Heart left ventricle (tissue), 16 donors: Measurements from ENCODE around the gene SERAC1. TPM values are rescaled to one million over a fixed set of nuclear protein-coding genes. Genes with fewer than 3 reads are reported as not detected.

Experiments used
- ATAC-seq, 4 donors: fragments of 200-7000 bp; cut with Tn5 transposase; one replicate each; pipeline ENCODE4 v1.9.1; 2020 to 2022; ENCODE audit warnings: moderate library complexity in 4 of 4, mild to moderate bottlenecking in 3 of 4, moderate number of reproducible peaks in 1 of 4
- DNase-seq, 5 donors: peaks; one replicate each; pipeline ENCODE4 v3.0.0-alpha.2; 2020
- H3K27ac ChIP-seq, 12 donors: fragments of 200-600 bp; sonication (generic) in 4 of 12; one replicate each; pipeline versions ENCODE4 v1.5.0 to v1.8.0; 2016 to 2022; ENCODE audit warnings: mild to moderate bottlenecking in 2 of 12
- H3K27me3 ChIP-seq, 9 donors: fragments of 200-600 bp; sonication (generic) in 2 of 9; one replicate each; pipeline versions ENCODE4 v1.5.1 to v1.8.0; 2016 to 2022; ENCODE audit warnings: mild to moderate bottlenecking in 3 of 9
- H3K36me3 ChIP-seq, 9 donors: fragments of 200-600 bp; sonication (generic) in 2 of 9; one replicate each; pipeline versions ENCODE4 v1.5.0 to v1.8.0; 2018 to 2022; ENCODE audit warnings: mild to moderate bottlenecking in 2 of 9
- H3K4me1 ChIP-seq, 12 donors: fragments of 200-600 bp; sonication (generic) in 4 of 12; one replicate each; pipeline versions ENCODE4 v1.5.0 to v1.8.0; 2016 to 2022; ENCODE audit warnings: mild to moderate bottlenecking in 3 of 12
- H3K4me3 ChIP-seq, 12 donors: fragments of 200-600 bp; sonication (generic) in 4 of 12; one replicate each; pipeline versions ENCODE4 v1.5.0 to v1.8.0; 2017 to 2022; ENCODE audit warnings: mild to moderate bottlenecking in 9 of 12, moderate library complexity in 4 of 12
- H3K9me3 ChIP-seq, 12 donors: fragments of 200-600 bp; sonication (generic) in 4 of 12; one replicate each; pipeline versions ENCODE4 v1.5.0 to v1.8.0; 2016 to 2022; ENCODE audit warnings: mild to moderate bottlenecking in 1 of 12
- POLR2A ChIP-seq, 2 donors: fragments of 450-650 bp; IDR thresholded peaks; one replicate each; pipeline ENCODE4 v1.6.1; 2017; ENCODE audit warnings: antibody characterized with exemption in 2 of 2, mild to moderate bottlenecking in 2 of 2, moderate library complexity in 2 of 2
- WGBS, 4 donors: extraction: QIAGEN DNeasy Blood & Tissue Kit in 2 of 4; methylation state at CpG; one replicate each; pipeline versions ENCODE4 v1.1.5 to v1.1.7; 2013 to 2018; 5-methylcytosine and 5-hydroxymethylcytosine counted together
- intact Hi-C, 10 donors: fragments of 100-400 bp; cut with DNase I; formaldehyde crosslinking; loops; one replicate each; pipeline versions ENCODE4 v1.11.1 to v1.14.2; 2022
- polyA plus RNA-seq, 2 donors: library from polyadenylated mRNA; stranded (reverse); fragments of 200-250 nt; gene quantifications; one replicate each; pipeline ENCODE4 v1.2.3, GENCODE V29; 2013
- total RNA-seq, 9 donors: library from RNA; depleted of rRNA in 2 of 9; stranded (reverse); fragments of >200 nt in 2 of 9; fragmentation: NEBNext Ultra II Directional in 3 of 9; extraction: Animal tissue kit (Norgen Biotek cat#: 25700) in 3 of 9; gene quantifications; one replicate each; pipeline versions ENCODE4 v1.1.0 to v1.2.4, GENCODE V29; 2016 to 2023
- TF ChIP-seq, protein P1 (sequence below), 12 donors: fragments of 200-600 bp; sonication (generic) in 4 of 12; IDR thresholded peaks; one replicate each; pipeline versions ENCODE4 v1.5.0 to v1.8.0; 2018 to 2022; ENCODE audit warnings: antibody characterized with exemption in 12 of 12, mild to moderate bottlenecking in 5 of 12
- donor health status: ischemic (EF 13 %, LVEDD 7.1; RV severe dilation, severe dysfunction).
- donor health status: healthy with polysubstance abuse.
- donor health status: DM: no; HTN: yes; CAD: no.
- donor health status: DM: no; HTN: no; CAD: no.
- donor health status: ischemic (EF 25% LVEDD 6.9; RV normal size, moderate dysfunction).
- donor health status: ischemic (EF 25% LVEDD 5.7; RV mildly dilated, moderate dysfunction).
- donor health status: healthy.
- donor health status: DM: yes; HTN: yes; CAD: no.
- donor health status: ischemic (EF 35%, LVEDD 5.7; RV mildly dilated, moderate dysfunction).
- donor health status: nonischemic (EF 11% LVEDD 7.7; RV severe dilation, severe dysfunction).
- donor health status: DM: yes; HTN: yes; CAD: no.
- donor health status: PGD.
- donor health status: ischemic (EF 29% LVEDD 5.4; RV normal size, mild dysfunction).
- donor health status: nonischemic (EF 23%, LVEDD 6.1; RV moderate dilation, normal function).

Gene SERAC1
- total and polyA plus RNA-seq, 11 donors = 1.5 to 7.0 (median 5.5) TPM

DNA sequence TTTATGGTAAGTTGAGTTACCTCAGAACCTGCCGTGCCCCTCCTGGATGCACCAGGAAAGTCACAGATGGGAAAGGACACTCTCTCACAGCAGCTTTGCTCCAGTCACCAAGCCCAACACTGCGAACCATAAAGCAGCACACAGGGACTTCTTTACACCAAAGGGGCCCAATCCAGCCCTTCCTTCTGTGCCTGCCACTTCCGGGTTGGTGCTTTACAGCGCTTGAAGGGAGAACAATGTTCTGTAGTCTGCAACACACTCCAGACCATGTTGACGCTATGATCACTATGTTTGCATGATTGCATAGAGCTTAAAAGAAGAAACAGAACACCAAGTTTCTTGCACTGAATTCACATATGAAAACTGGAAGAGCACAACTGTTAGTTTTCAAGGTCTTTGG, 57.1 kb downstream of the SERAC1 start:
- H3K27me3 ChIP-seq = no peaks in the 10 kb centered on the region
- TF ChIP-seq, protein P1, sequence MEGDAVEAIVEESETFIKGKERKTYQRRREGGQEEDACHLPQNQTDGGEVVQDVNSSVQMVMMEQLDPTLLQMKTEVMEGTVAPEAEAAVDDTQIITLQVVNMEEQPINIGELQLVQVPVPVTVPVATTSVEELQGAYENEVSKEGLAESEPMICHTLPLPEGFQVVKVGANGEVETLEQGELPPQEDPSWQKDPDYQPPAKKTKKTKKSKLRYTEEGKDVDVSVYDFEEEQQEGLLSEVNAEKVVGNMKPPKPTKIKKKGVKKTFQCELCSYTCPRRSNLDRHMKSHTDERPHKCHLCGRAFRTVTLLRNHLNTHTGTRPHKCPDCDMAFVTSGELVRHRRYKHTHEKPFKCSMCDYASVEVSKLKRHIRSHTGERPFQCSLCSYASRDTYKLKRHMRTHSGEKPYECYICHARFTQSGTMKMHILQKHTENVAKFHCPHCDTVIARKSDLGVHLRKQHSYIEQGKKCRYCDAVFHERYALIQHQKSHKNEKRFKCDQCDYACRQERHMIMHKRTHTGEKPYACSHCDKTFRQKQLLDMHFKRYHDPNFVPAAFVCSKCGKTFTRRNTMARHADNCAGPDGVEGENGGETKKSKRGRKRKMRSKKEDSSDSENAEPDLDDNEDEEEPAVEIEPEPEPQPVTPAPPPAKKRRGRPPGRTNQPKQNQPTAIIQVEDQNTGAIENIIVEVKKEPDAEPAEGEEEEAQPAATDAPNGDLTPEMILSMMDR (IDR thresholded peaks at IDR 0.05) = no peak
- TF ChIP-seq POLR2A (IDR thresholded peaks at IDR 0.05) = no peak
- peaks cover 0 to 53% (median 33%) of the 10 kb centered on the region in 9 donors for H3K36me3 ChIP-seq
- DNase-seq (no peak), ATAC-seq (no peak)
- intact Hi-C loops = no loop called here
- 90 to 95% (median 91%) methylated on average over 5 of the region's 5 CpGs for WGBS, 4 donors
- H3K27ac ChIP-seq = no peak overlapping the region
- no peak overlapping the region for H3K4me3 ChIP-seq
- H3K4me1 ChIP-seq = no peaks in the 10 kb centered on the region
- no peaks in the 10 kb centered on the region for H3K9me3 ChIP-seq

DNA sequence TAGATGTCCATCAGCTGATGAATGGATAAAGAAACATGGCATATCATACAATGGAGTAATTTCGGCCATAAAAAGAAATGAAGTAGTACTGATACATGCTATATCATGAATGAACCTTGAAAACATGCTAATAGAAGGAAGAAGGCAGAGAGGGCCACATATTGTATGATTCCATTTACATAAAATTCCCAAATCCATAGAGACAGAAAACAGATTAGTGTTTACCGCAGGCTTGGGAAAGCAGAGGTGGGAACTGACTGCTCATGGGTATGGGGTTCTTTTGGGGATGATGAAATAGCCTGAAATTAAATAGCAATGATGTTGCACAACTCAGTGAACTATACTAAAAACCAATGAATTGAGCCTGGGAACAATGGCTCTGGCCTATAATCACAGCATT, 58.3 kb downstream of the SERAC1 start:
- Histone ChIP-seq H3K27me3 (no peaks in the 10 kb centered on the region), H3K27ac (no peak overlapping the region), H3K36me3 (peaks cover 0 to 44% (median 21%) of the 10 kb centered on the region in 9 donors), H3K4me3 (no peak overlapping the region), H3K9me3 (no peaks in the 10 kb centered on the region), H3K4me1 (no peaks in the 10 kb centered on the region)
- ATAC-seq = no peak
- 68 to 99% (median 96%) methylated on average over 2 of the region's 2 CpGs for WGBS, 4 donors
- TF ChIP-seq, protein P1 (IDR thresholded peaks at IDR 0.05) = no peak
- no peak for TF ChIP-seq POLR2A (IDR thresholded peaks at IDR 0.05)
- DNase-seq = no peak
- intact Hi-C loops = no loop called here

GRCh38 chr6:158104696-158105095, 63.4 kb downstream of the SERAC1 start:
- no peak overlapping the region for H3K27ac ChIP-seq
- H3K4me1 ChIP-seq = no peaks in the 10 kb centered on the region
- H3K4me3 ChIP-seq = no peak overlapping the region
- 87 to 96% (median 95%) methylated on average over 2 of the region's 2 CpGs for WGBS, 4 donors
- H3K36me3 ChIP-seq = peaks cover 0 to 10% (median 2%) of the 10 kb centered on the region in 9 donors
- ATAC-seq (no peak), DNase-seq (no peak)
- intact Hi-C loops = no loop called here
- no peaks in the 10 kb centered on the region for H3K9me3 ChIP-seq
- TF ChIP-seq, protein P1 (IDR thresholded peaks at IDR 0.05) = no peak
- TF ChIP-seq POLR2A (IDR thresholded peaks at IDR 0.05) = no peak
- no peaks in the 10 kb centered on the region for H3K27me3 ChIP-seq

GRCh38 chr6:158103228-158103627, 64.8 kb downstream of the SERAC1 start:
- intact Hi-C loops = no loop called here
- 90 to 96% (median 92%) methylated on average over 4 of the region's 4 CpGs for WGBS, 4 donors
- ATAC-seq (no peak), DNase-seq (no peak)
- Histone ChIP-seq H3K27ac (no peak overlapping the region), H3K4me1 (no peaks in the 10 kb centered on the region), H3K36me3 (peaks cover 0 to 14% (median 0%) of the 10 kb centered on the region in 9 donors), H3K4me3 (no peak overlapping the region), H3K9me3 (no peaks in the 10 kb centered on the region), H3K27me3 (no peaks in the 10 kb centered on the region)
- no peak for TF ChIP-seq POLR2A (IDR thresholded peaks at IDR 0.05)
- TF ChIP-seq, protein P1 (IDR thresholded peaks at IDR 0.05) = no peak
